GM18507 (cell line): ENCODE results near the gene PCAT7.
"Not testable (repeated sequence)": the region's sequence is repeated elsewhere in the genome, so short reads cannot be mapped to it uniquely, and the experiment has no call there.

Experiments used
- DNase-seq: peaks from one replicate; pipeline ENCODE4 v3.0.0; 2011; ENCODE audit warnings: low read depth; ENCODE audit not compliant: insufficient read length; ENCODE audit errors: extremely low spot score
- FAIRE-seq: peaks from 2 replicates; lab custom pipeline; 2011; peaks lifted over from hg19 to GRCh38; lab: Jason Lieb, UNC

The PCAT7 gene

DNA sequence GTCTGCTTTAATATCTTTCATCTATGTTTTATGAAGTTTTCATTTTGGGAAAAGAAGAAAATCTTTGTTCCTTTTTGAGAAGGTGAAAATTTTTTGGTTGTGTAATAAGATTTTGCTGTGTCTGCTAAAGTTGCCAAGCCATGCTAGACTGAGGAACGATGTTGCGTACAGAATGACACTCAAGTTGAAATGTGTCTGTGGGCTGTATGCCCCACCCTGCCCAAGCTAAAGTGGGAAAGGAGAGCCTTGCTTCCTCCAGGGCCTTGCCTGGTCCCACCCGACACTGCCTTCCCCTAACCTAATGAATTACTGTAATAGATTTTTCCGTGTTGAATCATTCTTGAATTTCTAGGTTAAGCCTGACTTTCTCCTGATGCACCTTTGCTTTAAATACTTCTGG is 2.5 kb downstream of the PCAT7 start:
- DNase-seq, result no peak
- FAIRE-seq, result no peak

DNA sequence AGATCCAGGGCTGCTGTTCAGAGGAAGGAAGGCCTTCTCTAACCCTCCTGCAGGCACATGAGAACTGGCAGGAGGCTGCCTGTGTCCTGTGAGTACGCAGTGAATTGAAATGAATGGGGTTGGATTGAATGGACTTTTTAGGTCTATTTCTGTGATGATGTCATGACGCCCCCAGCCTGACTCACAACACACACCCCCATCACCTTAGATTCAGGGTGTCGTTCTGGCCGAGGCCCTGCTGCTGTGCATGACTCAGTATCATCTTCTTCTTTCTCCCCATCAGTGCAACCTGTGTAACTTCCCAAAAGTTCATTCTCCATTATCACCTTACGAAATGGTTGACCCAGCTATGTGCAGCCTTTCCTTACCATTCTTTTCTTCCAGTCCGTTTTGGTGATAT is 5.4 kb downstream of the PCAT7 start:
- no peak for FAIRE-seq
- no peak for DNase-seq

DNA sequence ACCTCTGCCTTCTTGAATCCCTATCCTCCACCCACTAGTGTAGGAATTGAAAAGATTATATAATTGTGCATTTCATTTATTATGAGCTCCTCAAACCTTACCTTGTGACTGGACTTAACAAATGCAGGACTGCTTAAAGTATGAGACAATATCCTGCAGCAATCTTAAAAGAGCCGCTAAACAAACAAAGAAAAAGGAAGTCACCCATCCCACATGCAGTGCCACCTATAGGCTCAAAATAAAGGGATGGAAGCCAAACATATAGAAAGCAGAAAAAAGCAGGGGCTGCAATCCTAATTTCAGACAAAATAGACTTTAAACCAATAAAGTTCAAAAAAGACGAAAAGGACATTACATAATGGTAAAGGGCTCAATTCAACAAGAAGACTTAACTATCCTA is 8.7 kb downstream of the PCAT7 start:
- DNase-seq (no peak), FAIRE-seq (no peak)

- not testable (repeated sequence) for DNase-seq, FAIRE-seq
Observed at GRCh38 chr9:94564279-94564678, 9.4 kb downstream of the PCAT7 start.

GRCh38 chr9:94566550-94566949 is 11.7 kb downstream of the PCAT7 start:
- DNase-seq (no peak), FAIRE-seq (no peak)

DNA sequence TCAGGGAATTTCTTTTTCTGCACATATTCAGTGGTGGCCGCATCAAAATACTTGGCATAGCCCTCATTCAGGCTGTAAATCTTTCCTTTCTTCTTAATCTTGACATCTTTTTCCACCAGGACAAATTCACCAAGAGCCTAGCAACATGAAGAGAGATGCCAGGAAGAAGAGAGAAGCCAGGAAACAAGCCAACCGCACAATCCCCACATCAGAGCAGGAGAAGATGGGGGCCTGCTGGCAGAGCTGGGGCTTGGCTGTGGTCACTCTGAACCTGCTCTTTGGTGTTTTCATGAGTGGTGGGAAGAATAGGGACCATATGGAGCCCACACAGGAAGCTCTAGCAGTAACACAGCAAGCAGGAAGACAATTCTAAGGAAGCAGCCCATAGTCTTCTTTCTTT is 12.4 kb downstream of the PCAT7 start:
- no peak for FAIRE-seq
- DNase-seq, result no peak

- no peak for FAIRE-seq
Observed at GRCh38 chr9:94568250-94568889, 13.5 kb downstream of the PCAT7 start.

GRCh38 chr9:94568972-94569712 is 14.3 kb downstream of the PCAT7 start:
- no peak for FAIRE-seq
- DNase-seq, result no peak

More at GRCh38 chr9:94568250-94568889, 13.5 kb downstream of the PCAT7 start:
- no peak for DNase-seq

DNA sequence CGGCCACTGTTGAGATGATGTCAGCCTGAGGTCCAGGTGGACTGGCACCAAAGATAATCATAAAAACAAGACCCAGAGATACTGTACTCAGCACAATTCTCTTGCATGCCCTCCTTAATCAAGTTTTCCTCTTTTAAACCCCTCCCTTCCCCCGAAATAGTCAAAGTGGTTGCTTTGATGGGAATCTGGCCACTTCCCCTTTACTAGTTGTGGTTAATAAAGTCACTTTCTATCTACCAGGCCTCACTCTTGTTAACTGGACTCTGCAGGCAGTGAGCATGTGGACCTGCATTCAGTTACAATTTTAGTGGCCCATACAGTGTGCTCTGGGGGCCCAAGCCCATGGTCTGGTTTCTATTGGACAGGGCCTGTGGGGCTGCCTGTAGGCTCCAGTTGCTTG is 21.2 kb downstream of the PCAT7 start:
- no peak for DNase-seq
- FAIRE-seq, result no peak

- no peak for FAIRE-seq
- no peak for DNase-seq
Observed at GRCh38 chr9:94577036-94577435, 22.2 kb downstream of the PCAT7 start.

DNA sequence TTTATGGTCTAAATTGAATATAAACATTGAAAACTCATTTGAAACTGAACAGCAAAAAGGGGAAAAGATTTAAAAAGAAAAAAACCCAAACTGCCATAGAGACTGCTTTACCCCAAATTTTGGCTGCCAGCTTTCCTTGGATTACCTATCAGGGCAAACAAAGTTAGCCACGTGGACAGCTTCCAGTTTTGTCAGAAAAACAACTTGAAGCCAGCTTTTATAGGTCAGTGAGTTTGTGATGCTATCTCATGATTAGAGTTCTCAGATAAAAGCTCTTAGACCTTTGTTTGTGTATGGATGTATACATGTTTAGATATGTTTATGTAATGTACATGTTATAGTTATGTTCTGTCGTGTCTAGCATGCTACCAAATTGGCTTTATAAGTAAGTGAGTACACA is 22.7 kb downstream of the PCAT7 start:
- no peak for FAIRE-seq

GRCh38 chr9:94581728-94582127 is 26.8 kb downstream of the PCAT7 start:
- DNase-seq (no peak), FAIRE-seq (no peak)

More for the DNA sequence above, 22.7 kb downstream of the PCAT7 start:
- no peak for DNase-seq

DNA sequence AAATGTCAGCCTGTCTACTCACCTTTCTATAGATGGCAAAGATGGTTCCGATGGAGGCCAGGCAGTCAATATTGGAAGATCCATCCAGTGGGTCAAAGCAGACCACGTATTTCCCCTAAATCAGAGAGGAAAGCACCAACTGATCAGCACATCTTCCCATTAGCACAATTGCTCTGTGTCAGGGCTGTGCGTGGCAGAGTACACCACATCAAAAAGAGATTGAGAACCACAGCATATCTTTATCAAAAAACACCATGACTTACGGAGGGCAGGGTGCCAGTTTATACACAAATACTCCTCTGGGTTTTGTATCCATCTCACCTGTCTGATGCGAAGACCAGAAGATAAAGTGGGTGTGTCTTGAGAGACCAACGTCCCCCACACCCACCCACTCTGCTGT is 29.7 kb downstream of the PCAT7 start:
- FAIRE-seq (no peak), DNase-seq (no peak)

GRCh38 chr9:94586316-94586715 is 31.4 kb downstream of the PCAT7 start:
- FAIRE-seq (no peak), DNase-seq (no peak)

GRCh38 chr9:94586814-94587213 is 31.9 kb downstream of the PCAT7 start:
- no peak for DNase-seq
- FAIRE-seq, result no peak

DNA sequence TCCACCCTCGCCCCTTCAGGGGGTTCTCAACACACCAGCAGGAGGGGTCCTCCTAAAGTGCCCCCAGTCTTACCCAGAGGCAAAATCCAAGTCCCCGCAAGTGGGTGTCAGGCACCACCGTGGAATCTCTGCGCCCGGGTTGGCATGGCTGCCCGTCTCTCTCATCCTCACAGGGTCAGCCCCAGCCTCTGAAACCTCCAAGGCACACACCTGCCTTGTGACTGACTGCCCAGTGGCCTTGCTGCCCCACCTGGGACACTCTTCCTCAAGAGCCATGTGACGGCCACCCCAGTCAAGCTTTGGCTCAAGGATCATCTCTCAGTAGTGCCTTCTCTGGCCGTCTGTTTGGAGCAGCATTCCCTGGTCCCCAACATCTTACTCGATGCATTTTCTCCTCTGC is 33.8 kb downstream of the PCAT7 start:
- DNase-seq, result no peak
- no peak for FAIRE-seq

DNA sequence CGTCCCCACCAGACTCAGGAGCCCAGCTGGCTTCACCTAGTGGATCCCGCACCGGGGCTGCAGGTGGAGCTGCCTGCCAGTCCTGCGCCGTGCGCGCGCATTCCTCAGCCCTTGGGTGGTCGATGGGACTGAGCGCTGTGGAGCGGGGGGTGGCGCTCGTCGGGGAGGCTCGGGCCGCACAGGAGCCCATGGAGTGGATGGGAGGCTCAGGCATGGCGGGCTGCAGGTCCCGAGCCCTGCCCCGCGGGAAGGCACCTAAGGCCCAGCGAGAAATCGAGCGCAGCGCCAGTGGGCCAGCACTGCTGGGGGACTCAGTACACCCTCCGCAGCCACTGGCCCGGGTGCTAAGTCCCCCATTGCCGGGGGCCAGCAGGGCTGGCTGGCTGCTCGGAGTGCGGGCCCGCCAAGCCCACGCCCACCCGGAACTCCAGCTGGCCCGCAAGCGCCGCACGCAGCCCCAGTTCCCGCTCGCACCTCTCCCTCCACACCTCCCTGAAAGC is 36.2 kb downstream of the PCAT7 start:
- DNase-seq, FAIRE-seq: not testable (repeated sequence)

GRCh38 chr9:94591876-94592275 is 37.0 kb downstream of the PCAT7 start:
- no peak for DNase-seq

DNA sequence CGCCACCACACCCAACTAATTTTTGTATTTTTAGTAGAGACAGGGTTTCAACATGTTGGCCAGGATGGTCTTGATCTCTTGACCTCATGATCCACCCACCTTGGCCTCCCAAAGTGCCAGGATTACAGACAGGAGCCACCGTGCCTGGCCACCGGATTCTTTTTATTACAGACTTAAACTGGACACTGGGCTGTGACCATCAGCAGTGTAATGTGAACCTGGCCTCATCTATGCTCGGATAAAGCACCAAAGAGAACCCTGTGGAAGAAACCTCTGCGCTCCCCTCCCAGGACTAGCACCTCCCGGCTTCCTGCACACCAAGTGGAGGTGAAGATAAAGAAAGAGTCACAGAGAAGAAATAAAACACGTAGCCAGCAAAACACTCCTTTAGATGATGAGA is 37.8 kb downstream of the PCAT7 start:
- FAIRE-seq, DNase-seq: not testable (repeated sequence)

More at GRCh38 chr9:94591876-94592275, 37.0 kb downstream of the PCAT7 start:
- FAIRE-seq, result no peak

GRCh38 chr9:94593459-94594345 is 38.8 kb downstream of the PCAT7 start, which contains the start of gene FBP2:
Gene FBP2, minus strand, starts transcription at chr9:94593824. Its CDS starts 98 bp downstream, at chr9:94593726.
- DNase-seq (no peak), FAIRE-seq (no peak)
